Tibial nerve (tissue), 4 donors: ENCODE measurements around the gene DUOXA2. TPM values are rescaled to one million over a fixed set of nuclear protein-coding genes. Genes with fewer than 3 reads are reported as not detected.

Source experiments
- DNase-seq, 2 donors: peaks; one replicate each; pipeline ENCODE4 v3.0.0-alpha.2; 2019; ENCODE audit warnings: low spot score in 2 of 2
- H3K27ac ChIP-seq, 4 donors: fragments of 200-600 bp; sonication (generic) in 3 of 4; one replicate each; pipeline ENCODE4 v1.5.1; 2017 to 2019; ENCODE audit warnings: mild to moderate bottlenecking in 1 of 4
- H3K27me3 ChIP-seq, 2 donors: fragments of 200-600 bp; sonication (generic) in 1 of 2; one replicate each; pipeline versions ENCODE4 v1.5.1 to v1.6.0; 2017 to 2019
- H3K36me3 ChIP-seq, 3 donors: fragments of 200-600 bp; sonication (generic); one replicate each; pipeline ENCODE4 v1.5.1; 2018 to 2019
- H3K4me1 ChIP-seq, 4 donors: fragments of 200-600 bp; sonication (generic) in 3 of 4; one replicate each; pipeline ENCODE4 v1.5.1; 2017 to 2019
- H3K4me3 ChIP-seq, 4 donors: fragments of 200-600 bp; sonication (generic) in 3 of 4; one replicate each; pipeline ENCODE4 v1.5.1; 2017 to 2019; ENCODE audit warnings: mild to moderate bottlenecking in 1 of 4, moderate library complexity in 1 of 4
- H3K9me3 ChIP-seq, 4 donors: fragments of 200-600 bp; sonication (generic) in 3 of 4; one replicate each; pipeline ENCODE4 v1.5.1; 2017 to 2019
- EP300 ChIP-seq, 2 donors: sonication (generic); formaldehyde crosslinking; IDR thresholded peaks; one replicate each; pipeline ENCODE4 v1.6.1; 2017; ENCODE audit warnings: antibody characterized with exemption in 2 of 2, mild to moderate bottlenecking in 1 of 2
- POLR2A ChIP-seq, 2 donors: fragments of 450-650 bp; IDR thresholded peaks; one replicate each; pipeline ENCODE4 v1.6.1; 2017; ENCODE audit warnings: antibody characterized with exemption in 2 of 2, mild to moderate bottlenecking in 2 of 2, moderate library complexity in 2 of 2
- WGBS, 2 donors: methylation state at CpG; one replicate each; pipeline ENCODE4 v1.1.5; 2018; 5-methylcytosine and 5-hydroxymethylcytosine counted together
- total RNA-seq, 4 donors: library from RNA; depleted of rRNA; stranded (reverse); fragments of >200 nt; gene quantifications; one replicate each; pipeline ENCODE4 v1.1.0, GENCODE V29; 2016
- TF ChIP-seq, protein P1 (sequence below), 5 experiments: fragments of 200-600 bp in 3 of 5; fragments of 450-650 bp in 2 of 5; sonication (generic) in 3 of 5; IDR thresholded peaks; one replicate each; pipeline ENCODE4 v1.5.1; 2016 to 2019; ENCODE audit warnings: antibody characterized with exemption in 5 of 5, mild to moderate bottlenecking in 3 of 5, moderate library complexity in 2 of 5

DUOXA2 gene
- total RNA-seq, 4 donors from 2014 or later: not detected

DNA sequence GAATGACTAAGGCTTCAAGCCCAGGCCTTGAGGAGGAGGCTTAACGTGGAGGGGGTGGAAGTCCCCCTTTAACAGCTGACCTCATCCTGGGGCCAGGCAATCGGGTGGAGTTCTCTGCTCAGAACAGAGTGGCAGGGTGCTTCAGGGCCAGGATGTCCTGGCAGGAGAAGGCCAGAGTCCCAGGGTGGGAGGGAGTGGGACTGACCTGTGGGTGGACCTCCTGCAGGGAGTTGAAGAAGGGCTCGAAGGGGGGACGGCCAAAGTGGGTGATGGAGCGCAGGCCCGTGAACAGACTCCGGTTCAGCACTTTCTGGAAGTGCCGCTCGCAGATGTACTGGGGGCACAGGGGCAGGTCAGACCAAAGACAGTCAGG, 19.8 kb upstream of the DUOXA2 start:
- TF ChIP-seq, protein P1, sequence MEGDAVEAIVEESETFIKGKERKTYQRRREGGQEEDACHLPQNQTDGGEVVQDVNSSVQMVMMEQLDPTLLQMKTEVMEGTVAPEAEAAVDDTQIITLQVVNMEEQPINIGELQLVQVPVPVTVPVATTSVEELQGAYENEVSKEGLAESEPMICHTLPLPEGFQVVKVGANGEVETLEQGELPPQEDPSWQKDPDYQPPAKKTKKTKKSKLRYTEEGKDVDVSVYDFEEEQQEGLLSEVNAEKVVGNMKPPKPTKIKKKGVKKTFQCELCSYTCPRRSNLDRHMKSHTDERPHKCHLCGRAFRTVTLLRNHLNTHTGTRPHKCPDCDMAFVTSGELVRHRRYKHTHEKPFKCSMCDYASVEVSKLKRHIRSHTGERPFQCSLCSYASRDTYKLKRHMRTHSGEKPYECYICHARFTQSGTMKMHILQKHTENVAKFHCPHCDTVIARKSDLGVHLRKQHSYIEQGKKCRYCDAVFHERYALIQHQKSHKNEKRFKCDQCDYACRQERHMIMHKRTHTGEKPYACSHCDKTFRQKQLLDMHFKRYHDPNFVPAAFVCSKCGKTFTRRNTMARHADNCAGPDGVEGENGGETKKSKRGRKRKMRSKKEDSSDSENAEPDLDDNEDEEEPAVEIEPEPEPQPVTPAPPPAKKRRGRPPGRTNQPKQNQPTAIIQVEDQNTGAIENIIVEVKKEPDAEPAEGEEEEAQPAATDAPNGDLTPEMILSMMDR (IDR thresholded peaks at IDR 0.05): no peak
- TF ChIP-seq EP300 (IDR thresholded peaks at IDR 0.05) (no peak), POLR2A (IDR thresholded peaks at IDR 0.05) (no peak)
- Histone ChIP-seq H3K36me3 (no peaks in the 10 kb centered on the region), H3K4me3 (no peak overlapping the region), H3K9me3 (no peaks in the 10 kb centered on the region), H3K4me1 (no peaks in the 10 kb centered on the region), H3K27me3 (peaks cover 0 to 3% of the 10 kb centered on the region in 2 donors), H3K27ac (no peak overlapping the region)
- DNase-seq: no peak
- 65 to 76% methylated on average over 9 of the region's 9 CpGs for WGBS, 2 donors

DNA sequence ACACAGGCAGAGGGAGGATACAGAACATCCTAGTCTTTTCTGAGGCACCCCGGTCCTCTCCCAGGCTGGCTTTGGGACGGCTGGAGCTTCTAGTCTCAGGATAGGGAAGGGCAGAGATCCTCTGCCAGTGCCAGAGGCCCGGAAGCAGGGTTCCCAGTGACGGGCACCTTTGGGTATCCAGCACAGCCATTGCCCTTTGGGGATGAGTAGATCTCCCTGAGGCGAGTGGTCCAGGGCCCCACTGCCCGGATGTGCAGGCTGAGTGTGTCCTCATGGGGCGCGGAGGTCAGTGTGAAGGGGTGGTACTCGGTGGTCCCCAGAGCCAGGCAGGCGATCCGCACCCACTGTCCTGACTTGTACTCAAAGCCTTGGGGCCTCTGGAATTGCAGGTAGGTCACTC, 18.5 kb upstream of the DUOXA2 start:
- 88 to 92% methylated on average over 8 to 11 of the region's 11 CpGs for WGBS, 2 donors
- no peak for DNase-seq
- Histone ChIP-seq H3K27ac (no peak overlapping the region), H3K27me3 (peaks cover 0 to 3% of the 10 kb centered on the region in 2 donors), H3K9me3 (no peaks in the 10 kb centered on the region), H3K4me1 (no peaks in the 10 kb centered on the region), H3K36me3 (no peaks in the 10 kb centered on the region), H3K4me3 (no peak overlapping the region)
- TF ChIP-seq POLR2A (IDR thresholded peaks at IDR 0.05) (no peak), EP300 (IDR thresholded peaks at IDR 0.05) (no peak)
- TF ChIP-seq, protein P1 (IDR thresholded peaks at IDR 0.05): no peak

DNA sequence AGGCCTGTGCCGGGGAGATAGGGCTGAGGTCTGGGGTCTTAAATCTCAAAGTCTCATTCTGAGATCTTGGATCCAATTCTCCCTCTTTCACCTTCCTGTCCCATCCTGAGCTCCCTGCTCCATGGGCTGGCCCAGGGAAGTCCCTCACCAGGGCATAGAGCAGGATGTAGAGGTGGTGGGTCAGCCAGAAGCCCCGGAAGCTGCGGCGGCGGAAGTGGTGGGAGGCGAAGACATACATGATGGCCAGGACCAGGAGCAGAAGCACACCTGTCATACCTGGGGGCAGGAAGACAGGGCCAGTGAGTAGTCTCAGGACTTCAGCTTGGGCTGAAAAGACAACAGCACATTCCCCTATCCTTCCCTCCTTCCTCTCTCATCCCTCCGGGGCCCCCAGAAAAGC, 16.7 kb upstream of the DUOXA2 start:
- Histone ChIP-seq H3K27ac (no peak overlapping the region), H3K36me3 (no peaks in the 10 kb centered on the region), H3K9me3 (no peaks in the 10 kb centered on the region), H3K4me1 (no peaks in the 10 kb centered on the region), H3K27me3 (no peaks in the 10 kb centered on the region), H3K4me3 (no peak overlapping the region)
- WGBS, 2 donors: 93 to 95% methylated on average over 7 of the region's 7 CpGs
- no peak for DNase-seq
- TF ChIP-seq POLR2A (IDR thresholded peaks at IDR 0.05): no peak
- TF ChIP-seq, protein P1 (IDR thresholded peaks at IDR 0.05): no peak

DNA sequence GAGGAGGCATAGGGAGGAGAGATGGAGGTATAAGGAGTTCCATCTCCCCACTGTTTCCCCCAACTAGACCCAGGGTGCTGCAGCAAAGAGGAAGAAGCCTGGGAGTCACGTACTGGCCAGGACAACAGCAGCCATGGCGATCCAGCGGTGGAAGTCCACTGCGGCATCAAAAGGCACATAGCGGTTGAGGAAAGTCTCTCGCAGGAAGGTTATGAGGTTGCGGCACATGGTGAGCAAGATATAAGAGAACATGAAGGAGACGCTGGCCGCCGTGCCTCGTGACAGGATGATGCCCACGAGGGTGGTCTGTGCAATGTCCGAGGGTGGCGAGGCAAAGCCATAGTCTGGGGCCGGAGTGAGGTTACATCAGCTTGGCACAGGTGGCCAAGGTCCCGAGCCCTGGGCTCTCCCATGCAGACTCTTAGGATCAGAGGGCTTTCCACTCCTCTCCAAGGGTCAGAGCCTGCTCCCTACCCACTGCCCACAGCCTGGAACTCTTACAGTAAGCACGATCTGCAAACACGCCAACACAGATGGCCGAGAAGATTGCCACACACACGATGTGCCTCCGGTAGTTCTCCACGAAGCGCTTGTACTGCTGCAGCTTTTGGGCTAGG, 14.5 kb upstream of the DUOXA2 start:
- TF ChIP-seq, protein P1 (IDR thresholded peaks at IDR 0.05): no peak
- no peak for TF ChIP-seq EP300 (IDR thresholded peaks at IDR 0.05)
- H3K36me3 ChIP-seq: no peaks in the 10 kb centered on the region
- no peaks in the 10 kb centered on the region for H3K4me1 ChIP-seq
- no peaks in the 10 kb centered on the region for H3K9me3 ChIP-seq
- 79 to 87% methylated on average over 23 of the region's 23 CpGs for WGBS, 2 donors
- no peak overlapping the region for H3K4me3 ChIP-seq
- DNase-seq: no peak
- H3K27ac ChIP-seq: no peak overlapping the region
- H3K27me3 ChIP-seq: no peaks in the 10 kb centered on the region

DNA sequence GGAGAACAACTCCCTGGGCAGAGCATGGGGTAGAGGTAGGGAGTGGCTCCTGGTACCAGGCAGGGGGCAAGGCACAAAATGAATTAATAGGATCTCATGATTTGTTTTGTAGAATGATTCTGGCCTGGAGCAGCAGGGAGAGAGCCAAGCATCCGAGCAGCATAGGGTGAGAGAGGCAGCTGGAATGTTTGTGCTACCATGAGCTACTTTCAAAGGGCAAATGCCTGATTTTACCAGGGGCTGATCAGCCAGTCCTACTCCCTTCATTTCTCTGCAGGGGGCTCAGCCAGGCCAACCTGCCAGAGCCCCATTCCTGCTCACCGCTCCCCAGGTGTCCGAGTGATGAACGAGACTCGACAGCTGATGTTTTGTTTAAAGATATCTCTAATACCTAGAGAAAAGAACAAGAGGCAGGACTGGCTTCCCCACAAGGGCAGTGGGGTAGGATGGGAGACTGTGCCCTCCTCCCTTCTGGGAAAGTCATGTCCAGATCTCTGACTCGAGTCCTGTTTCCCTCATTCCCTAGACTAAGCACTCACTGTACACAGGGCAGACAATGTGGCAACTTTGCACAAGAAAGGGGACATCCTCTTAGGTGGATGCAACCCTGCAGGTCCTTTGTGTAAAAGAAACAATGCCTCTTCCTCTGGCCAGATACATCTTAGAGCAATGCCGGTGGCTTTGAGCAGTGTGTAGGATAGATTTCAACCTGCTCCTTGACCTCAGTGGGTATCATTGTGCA, 13.1 kb upstream of the DUOXA2 start:
- Histone ChIP-seq H3K36me3 (peaks cover 0 to 3% (median 0%) of the 10 kb centered on the region in 3 donors), H3K4me3 (no peak overlapping the region), H3K9me3 (no peaks in the 10 kb centered on the region), H3K27ac (no peak overlapping the region), H3K4me1 (no peaks in the 10 kb centered on the region), H3K27me3 (no peaks in the 10 kb centered on the region)
- WGBS, 2 donors: 60 to 63% methylated on average over 7 of the region's 7 CpGs
- TF ChIP-seq POLR2A (IDR thresholded peaks at IDR 0.05): no peak
- TF ChIP-seq EP300 (IDR thresholded peaks at IDR 0.05): no peak
- DNase-seq: no peak
